ENCODE measurements around the gene SYNE2.
"Not testable (repeated sequence)": the region's sequence is repeated elsewhere in the genome, so short reads cannot be mapped to it uniquely, and the experiment has no call there.

The SYNE2 gene

DNA sequence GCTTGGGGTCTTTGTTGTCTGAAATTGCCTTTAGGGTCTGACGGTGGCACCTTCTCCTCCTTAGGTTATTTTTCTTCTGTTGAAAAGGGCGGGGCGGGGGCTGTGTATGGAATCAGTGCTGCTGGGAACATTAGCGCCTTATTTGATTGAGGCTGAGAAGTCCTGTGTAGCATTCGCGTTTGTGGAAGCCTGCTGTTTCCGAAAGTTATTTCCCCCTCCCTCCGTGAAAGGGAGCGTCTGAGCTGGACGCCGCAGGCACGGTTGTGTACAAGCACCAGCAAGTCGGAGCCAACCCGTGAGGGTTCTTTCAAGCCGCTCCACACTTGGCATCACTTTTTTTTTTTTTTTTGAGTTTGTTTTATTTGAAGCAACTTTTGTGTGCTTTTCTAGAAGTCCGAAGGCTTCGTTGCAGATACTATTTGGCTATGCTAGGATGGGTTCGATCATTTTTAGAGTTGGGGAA lies 1.1 kb downstream of the SYNE2 start:
- Histone ChIP-seq H3K9me3 (ENCODE audit: low read depth, low read length) (no peaks in the 10 kb centered on the region), H3K9ac (ENCODE audit: insufficient read length) (peak overlapping the region; percentile 85), H3K36me3 (ENCODE audit: insufficient read depth, low read length) (no peaks in the 10 kb centered on the region), H3K27ac (no peak overlapping the region), H3K4me3 (peak overlapping the region; percentile 76)
- TF ChIP-seq FOXP2 (optimal IDR thresholded peaks at IDR 0.05; ENCODE audit: control extremely low read depth, extremely low read length, insufficient read depth) (peak; percentile 13), EZH2 (IDR thresholded peaks at IDR 0.05) (no peak)
- DNase-seq (ENCODE audit: low read depth, low spot score) = peak; percentile 52

GRCh38 chr14:63854330-63854729 lies 1.5 kb downstream of the SYNE2 start:
- Histone ChIP-seq H3K36me3 (ENCODE audit: insufficient read depth, low read length) (no peaks in the 10 kb centered on the region), H3K27ac (no peak overlapping the region), H3K9ac (ENCODE audit: insufficient read length) (peak overlapping the region; percentile 85), H3K4me3 (peak overlapping the region; percentile 76), H3K9me3 (ENCODE audit: low read depth, low read length) (no peaks in the 10 kb centered on the region)
- no peak for DNase-seq (ENCODE audit: low read depth, low spot score)
- no peak for TF ChIP-seq POLR2AphosphoS5 (IDR thresholded peaks at IDR 0.05; ENCODE audit: borderline replicate concordance, low read depth, low read length)
- no peak for TF ChIP-seq FOXP2 (optimal IDR thresholded peaks at IDR 0.05; ENCODE audit: control extremely low read depth, extremely low read length, insufficient read depth)
- TF ChIP-seq EZH2 (IDR thresholded peaks at IDR 0.05) = no peak

DNA sequence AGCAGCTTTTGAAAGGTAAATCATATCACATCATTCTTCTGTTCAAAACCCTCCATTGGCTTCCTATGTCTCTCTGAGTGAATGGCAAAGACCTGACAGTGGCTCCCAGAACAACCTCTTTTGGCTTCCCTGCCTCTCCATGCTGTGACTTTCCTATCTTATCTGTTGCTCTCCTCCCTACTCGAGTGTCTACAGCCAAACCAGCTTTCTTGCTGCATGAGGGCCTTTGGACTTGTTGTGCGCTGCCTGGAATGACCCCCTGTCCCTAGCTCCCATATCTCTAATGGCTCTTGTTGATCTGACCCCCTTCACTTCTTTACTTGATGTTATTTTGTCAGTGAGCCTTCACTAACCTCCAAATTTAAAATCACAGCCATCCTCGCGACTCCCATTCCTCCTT lies 2.5 kb downstream of the SYNE2 start:
- H3K9ac ChIP-seq (ENCODE audit: insufficient read length) = no peak overlapping the region
- DNase-seq (ENCODE audit: low read depth, low spot score) = no peak
- no peaks in the 10 kb centered on the region for H3K9me3 ChIP-seq (ENCODE audit: low read depth, low read length)
- no peak overlapping the region for H3K4me3 ChIP-seq
- TF ChIP-seq EZH2 (IDR thresholded peaks at IDR 0.05) (no peak), FOXP2 (optimal IDR thresholded peaks at IDR 0.05; ENCODE audit: control extremely low read depth, extremely low read length, insufficient read depth) (no peak), POLR2AphosphoS5 (IDR thresholded peaks at IDR 0.05; ENCODE audit: borderline replicate concordance, low read depth, low read length) (no peak)
- H3K27ac ChIP-seq = no peak overlapping the region
- H3K36me3 ChIP-seq (ENCODE audit: insufficient read depth, low read length) = no peaks in the 10 kb centered on the region

GRCh38 chr14:63857466-63858030 lies 4.7 kb downstream of the SYNE2 start:
- TF ChIP-seq POLR2AphosphoS5 (IDR thresholded peaks at IDR 0.05; ENCODE audit: borderline replicate concordance, low read depth, low read length) (no peak), EZH2 (IDR thresholded peaks at IDR 0.05) (no peak), FOXP2 (optimal IDR thresholded peaks at IDR 0.05; ENCODE audit: control extremely low read depth, extremely low read length, insufficient read depth) (no peak)

DNA sequence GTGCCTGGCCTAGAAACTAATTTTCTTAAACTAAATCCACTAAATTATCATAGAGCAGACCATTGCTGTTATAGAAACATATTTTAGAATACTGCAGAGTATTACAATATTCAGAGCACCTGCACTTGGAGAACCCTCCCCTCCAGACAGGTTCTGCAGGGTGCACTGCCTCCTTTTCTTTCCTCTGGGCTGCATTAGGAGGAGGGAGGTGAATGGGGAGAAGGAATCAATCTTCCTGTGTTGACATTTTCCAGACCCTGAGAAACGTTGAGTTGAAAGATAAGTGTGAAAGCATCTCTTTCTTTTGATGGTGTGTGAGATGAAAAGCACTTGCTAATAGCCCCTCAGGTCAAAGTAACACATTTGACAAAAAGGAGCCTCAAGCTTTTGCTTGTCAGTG lies 7.3 kb downstream of the SYNE2 start:
- no peak overlapping the region for H3K27ac ChIP-seq
- no peaks in the 10 kb centered on the region for H3K36me3 ChIP-seq (ENCODE audit: insufficient read depth, low read length)
- H3K4me3 ChIP-seq = no peak overlapping the region
- no peaks in the 10 kb centered on the region for H3K9me3 ChIP-seq (ENCODE audit: low read depth, low read length)
- no peak for TF ChIP-seq FOXP2 (optimal IDR thresholded peaks at IDR 0.05; ENCODE audit: control extremely low read depth, extremely low read length, insufficient read depth)
- no peak for TF ChIP-seq EZH2 (IDR thresholded peaks at IDR 0.05)
- no peak for TF ChIP-seq POLR2AphosphoS5 (IDR thresholded peaks at IDR 0.05; ENCODE audit: borderline replicate concordance, low read depth, low read length)
- H3K9ac ChIP-seq (ENCODE audit: insufficient read length) = no peak overlapping the region
- DNase-seq (ENCODE audit: low read depth, low spot score) = no peak

More at GRCh38 chr14:63857466-63858030, 4.7 kb downstream of the SYNE2 start:
- H3K9ac ChIP-seq (ENCODE audit: insufficient read length) = no peak overlapping the region
- H3K4me3 ChIP-seq = no peak overlapping the region
- no peak for DNase-seq (ENCODE audit: low read depth, low spot score)
- H3K36me3 ChIP-seq (ENCODE audit: insufficient read depth, low read length) = no peaks in the 10 kb centered on the region
- H3K27ac ChIP-seq = no peak overlapping the region
- no peaks in the 10 kb centered on the region for H3K9me3 ChIP-seq (ENCODE audit: low read depth, low read length)

GRCh38 chr14:63862163-63862562 lies 9.4 kb downstream of the SYNE2 start:
- no peak overlapping the region for H3K4me3 ChIP-seq
- H3K9ac ChIP-seq (ENCODE audit: insufficient read length) = no peak overlapping the region
- TF ChIP-seq EZH2 (IDR thresholded peaks at IDR 0.05) = no peak
- TF ChIP-seq POLR2AphosphoS5 (IDR thresholded peaks at IDR 0.05; ENCODE audit: borderline replicate concordance, low read depth, low read length) = no peak
- TF ChIP-seq FOXP2 (optimal IDR thresholded peaks at IDR 0.05; ENCODE audit: control extremely low read depth, extremely low read length, insufficient read depth) = no peak
- no peak overlapping the region for H3K27ac ChIP-seq
- DNase-seq (ENCODE audit: low read depth, low spot score) = no peak
- no peaks in the 10 kb centered on the region for H3K36me3 ChIP-seq (ENCODE audit: insufficient read depth, low read length)
- H3K9me3 ChIP-seq (ENCODE audit: low read depth, low read length) = no peaks in the 10 kb centered on the region

DNA sequence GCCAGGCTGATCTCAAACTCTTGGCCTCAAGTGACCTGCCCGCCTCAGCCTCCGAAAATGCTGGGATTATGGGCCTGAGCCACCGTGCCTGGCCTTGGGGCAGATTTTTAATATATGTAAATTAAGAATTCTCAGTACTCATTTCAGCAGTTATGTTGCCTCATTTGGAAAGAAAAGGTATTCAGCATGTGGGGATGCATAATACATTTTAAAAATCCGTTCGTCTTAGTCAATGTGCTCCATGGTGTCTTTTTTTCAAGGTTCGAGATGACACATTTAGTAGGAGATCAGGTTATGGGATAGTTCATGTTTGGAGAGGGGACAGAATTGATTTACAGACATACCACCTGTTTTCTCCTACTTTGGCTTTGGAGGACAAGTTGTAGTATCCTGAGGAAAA lies 10.2 kb downstream of the SYNE2 start:
- TF ChIP-seq FOXP2 (optimal IDR thresholded peaks at IDR 0.05; ENCODE audit: control extremely low read depth, extremely low read length, insufficient read depth) = no peak
- no peak for TF ChIP-seq POLR2AphosphoS5 (IDR thresholded peaks at IDR 0.05; ENCODE audit: borderline replicate concordance, low read depth, low read length)
- TF ChIP-seq EZH2 (IDR thresholded peaks at IDR 0.05) = no peak
- H3K27ac ChIP-seq = no peak overlapping the region
- H3K9ac ChIP-seq (ENCODE audit: insufficient read length) = no peak overlapping the region
- DNase-seq (ENCODE audit: low read depth, low spot score) = no peak
- no peak overlapping the region for H3K4me3 ChIP-seq
- no peaks in the 10 kb centered on the region for H3K9me3 ChIP-seq (ENCODE audit: low read depth, low read length)
- no peaks in the 10 kb centered on the region for H3K36me3 ChIP-seq (ENCODE audit: insufficient read depth, low read length)

GRCh38 chr14:63864775-63865174 lies 12.0 kb downstream of the SYNE2 start:
- H3K9ac ChIP-seq (ENCODE audit: insufficient read length); DNase-seq (ENCODE audit: low read depth, low spot score); H3K27ac ChIP-seq; H3K9me3 ChIP-seq (ENCODE audit: low read depth, low read length); H3K36me3 ChIP-seq (ENCODE audit: insufficient read depth, low read length); H3K4me3 ChIP-seq: not testable (repeated sequence)
